ENCODE results near the gene PARN.
"Not testable (repeated sequence)": the region's sequence is repeated elsewhere in the genome, so short reads cannot be mapped to it uniquely, and the experiment has no call there.

PARN gene

DNA sequence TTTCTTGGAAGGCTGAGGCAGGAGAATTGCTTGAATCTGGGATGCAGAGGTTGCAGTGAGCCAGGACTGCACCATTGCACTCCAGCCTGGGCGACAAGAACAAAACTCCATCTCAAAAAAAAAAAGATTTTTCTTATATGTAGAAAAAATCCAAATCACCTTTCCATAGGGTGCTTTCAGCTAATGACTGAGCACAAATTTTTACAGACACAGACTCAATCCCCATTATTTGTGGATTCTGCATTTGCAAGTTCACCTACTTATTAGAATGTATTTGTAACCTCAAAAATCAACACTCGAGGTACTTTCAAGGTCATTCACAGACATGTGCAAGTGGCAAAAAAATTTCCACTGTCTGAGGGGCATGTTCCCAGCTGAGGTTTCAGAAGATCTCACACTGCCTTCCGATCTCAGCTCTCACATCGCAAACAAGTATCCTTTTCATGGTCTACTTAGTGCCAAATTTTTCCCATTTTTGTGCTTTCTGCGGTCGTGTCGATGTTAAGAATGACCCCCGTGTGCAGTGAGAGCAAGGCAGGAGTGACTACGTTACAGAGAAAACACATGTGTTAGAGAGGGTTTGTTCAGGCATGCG lies 234.3 kb downstream of the PARN start:
- DNase-seq = not testable (repeated sequence)

DNA sequence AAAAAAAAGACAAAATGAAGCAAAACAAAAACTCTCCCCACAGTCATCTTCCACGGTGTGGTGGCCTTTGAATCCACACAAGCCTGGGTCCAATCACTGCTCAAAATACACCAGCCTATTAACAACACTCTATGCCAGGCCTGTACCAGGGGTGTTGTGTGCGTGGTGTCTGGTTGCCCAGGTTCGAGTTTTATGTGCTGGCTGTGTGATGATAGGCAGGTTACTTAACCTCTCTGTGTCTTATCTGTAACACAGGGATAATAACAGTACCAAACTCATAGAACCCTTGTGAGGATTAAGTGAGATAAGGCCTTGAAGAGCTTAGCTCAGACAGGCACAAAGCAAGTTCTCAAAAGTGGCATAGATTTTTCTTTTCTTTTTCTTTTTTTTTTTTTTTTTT lies 235.2 kb downstream of the PARN start:
- no peak for DNase-seq

DNA sequence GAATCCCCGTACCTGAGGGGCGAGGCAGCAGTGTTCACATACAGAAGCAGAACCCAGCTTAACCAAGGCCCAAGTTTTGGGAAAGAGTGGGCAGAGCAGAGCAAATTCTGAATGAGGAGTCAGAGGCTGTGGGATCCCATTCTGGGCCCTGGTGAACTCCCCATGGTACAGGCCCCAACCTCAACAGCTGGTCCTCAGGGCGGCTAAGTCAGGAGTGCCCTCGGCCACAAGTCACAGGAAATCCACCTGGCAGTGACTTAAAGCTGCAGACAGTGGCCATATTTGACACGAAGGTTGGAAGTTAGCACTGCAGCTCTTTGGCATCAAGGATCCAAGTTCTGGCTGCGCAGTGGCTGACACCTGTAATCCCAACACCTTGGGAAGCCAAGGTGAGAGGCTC lies 237.1 kb downstream of the PARN start:
- no peak for DNase-seq

DNA sequence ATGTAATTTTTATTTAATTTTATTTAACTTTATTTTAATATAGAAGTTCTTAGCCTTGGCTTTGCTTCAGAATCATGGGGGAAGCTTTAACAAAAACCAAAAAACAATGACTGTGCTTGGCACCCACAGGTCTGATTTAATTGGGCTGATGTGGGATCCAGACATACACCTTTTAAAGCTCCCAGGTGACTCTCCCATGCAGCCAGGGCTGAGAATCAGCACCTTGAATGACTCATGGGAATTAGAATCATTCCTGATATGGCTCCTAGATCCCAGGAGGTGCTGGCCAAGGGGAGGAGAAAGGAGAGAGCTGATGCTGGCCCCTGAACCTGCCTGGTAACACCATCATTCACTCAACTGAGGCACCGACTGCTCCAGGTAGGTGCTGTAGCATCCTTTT lies 240.7 kb downstream of the PARN start:
- DNase-seq = no peak

DNA sequence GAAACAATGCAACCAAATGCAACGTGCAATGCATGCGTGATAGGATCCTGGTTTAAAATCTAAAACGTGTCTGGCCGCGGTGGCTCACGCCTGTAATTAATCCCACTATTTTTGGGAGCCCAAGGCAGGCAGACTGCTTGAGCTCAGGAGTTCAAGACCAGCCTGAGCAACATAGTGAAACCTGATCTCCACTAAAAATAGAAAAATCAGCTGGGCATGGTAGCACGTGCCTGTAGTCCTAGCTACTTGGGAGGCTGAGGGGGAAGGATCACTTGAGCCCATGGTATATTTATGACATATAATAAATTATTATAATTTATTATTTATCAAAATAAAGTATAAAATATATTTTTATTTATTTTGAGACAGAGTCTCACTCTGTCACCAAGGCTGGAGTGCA lies 241.8 kb downstream of the PARN start:
- no peak for DNase-seq

DNA sequence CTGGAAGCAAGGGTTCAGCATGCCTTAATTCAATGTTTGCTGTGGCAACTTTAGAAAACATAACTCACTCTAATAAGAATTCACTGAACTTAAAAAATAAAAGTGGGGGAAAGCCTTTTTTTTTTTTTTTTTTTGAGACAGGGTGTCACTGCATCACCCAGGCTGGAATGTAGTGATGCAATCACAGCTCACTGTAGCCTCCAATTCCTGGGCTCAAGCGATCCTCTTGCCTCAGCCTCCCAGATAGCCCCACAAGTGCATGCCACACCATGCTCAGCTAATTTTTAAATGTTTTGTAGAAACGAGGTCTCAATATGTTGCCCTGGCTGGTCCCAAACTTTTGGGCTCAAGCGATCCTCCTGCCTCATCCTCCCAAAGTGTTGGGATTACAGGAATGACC lies 243.9 kb downstream of the PARN start:
- no peak for DNase-seq
